Keratinocyte (primary cell): Measurements from ENCODE around the gene SLC10A6.

Experiments used
- CTCF ChIP-seq, 3 experiments: IDR thresholded peaks in 1 of 3; conservative IDR thresholded peaks in 1 of 3; optimal IDR thresholded peaks in 1 of 3; 2 replicates in 2 of 3; 3 replicates in 1 of 3; pipeline versions ENCODE3 to v1.5.1; 2011; ENCODE audit warnings: low read length in 3 of 3, mild to moderate bottlenecking in 3 of 3, moderate library complexity in 2 of 3, control low read depth in 1 of 3, inconsistent platforms in 1 of 3; ENCODE audit not compliant: insufficient read depth in 2 of 3; ENCODE audit errors: extremely low read depth in 1 of 3
- EZH2 ChIP-seq: IDR thresholded peaks from one replicate; pipeline ENCODE4 v1.6.1; 2012; ENCODE audit warnings: inconsistent platforms, mild to moderate bottlenecking, low read length, moderate library complexity

DNA sequence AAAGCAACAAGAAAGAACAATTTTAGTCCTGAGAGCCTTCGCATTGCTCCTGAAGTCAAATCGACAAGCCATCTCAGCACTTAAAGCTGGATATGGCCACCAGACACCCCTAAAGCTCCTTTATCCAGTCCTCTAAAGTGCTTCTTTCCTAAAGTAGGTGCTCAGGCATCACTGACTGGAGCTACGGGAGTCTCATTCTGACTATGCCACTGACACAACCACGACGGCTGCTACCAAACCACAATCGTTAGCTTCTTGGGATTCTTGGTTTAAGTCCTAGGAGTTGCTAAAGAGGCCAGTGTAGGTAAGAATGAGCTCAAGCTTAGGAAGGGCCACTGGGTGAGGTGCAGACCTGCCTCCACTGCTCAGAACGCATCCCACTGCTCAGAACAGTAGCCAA, 1.0 kb downstream of the SLC10A6 start:
- TF ChIP-seq CTCF (optimal IDR thresholded peaks at IDR 0.05 in 1 of 3, IDR thresholded peaks at IDR 0.05 in 1 of 3, conservative IDR thresholded peaks at IDR 0.05 in 1 of 3; ENCODE audit: extremely low read depth in 1 of 3, insufficient read depth in 2 of 3, low read length in 3 of 3) (no peak), EZH2 (no peak)
